ENCODE data around the gene SLC16A12. TPM values are rescaled to one million over a fixed set of nuclear protein-coding genes. Genes with fewer than 3 reads are reported as not detected.

SLC16A12 gene
- total RNA-seq, 1 donor = under 0.01 TPM

DNA sequence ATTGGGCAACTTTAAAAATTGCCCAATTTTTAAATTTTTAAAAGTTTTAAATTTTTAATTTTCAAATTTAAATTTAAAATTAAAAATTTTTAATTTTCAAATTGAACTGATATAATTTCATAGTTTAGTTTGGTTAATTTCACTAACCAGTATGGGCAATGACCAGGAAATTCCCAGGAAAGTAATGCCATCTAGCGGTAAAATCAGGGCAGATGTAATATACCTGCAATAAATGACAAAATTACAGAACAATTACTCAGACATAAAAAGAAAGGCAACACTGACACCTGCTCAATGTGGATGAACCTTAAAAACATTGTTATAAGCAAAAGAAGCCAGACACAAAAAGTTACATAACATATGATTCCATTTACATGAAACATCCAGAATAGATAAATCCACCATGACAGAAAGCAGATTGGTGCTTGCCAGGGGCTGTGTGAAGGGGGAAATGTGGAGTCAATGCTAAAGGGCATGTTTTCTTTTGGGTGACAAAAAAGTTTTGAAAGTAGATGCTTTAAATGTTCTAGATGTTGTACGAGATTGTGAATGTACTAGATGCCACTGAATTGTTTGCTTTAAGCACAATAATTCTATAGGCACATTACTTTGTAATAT is 28.6 kb upstream of the SLC16A12 start:
- Histone ChIP-seq H3K9me3 (ENCODE audit: low read depth, low read length) (no peaks in the 10 kb centered on the region), H3K27ac (ENCODE audit: low read depth, low read length) (no peak overlapping the region), H3K4me2 (ENCODE audit: insufficient read depth, low read length) (no peak overlapping the region), H3K27me3 (ENCODE audit: insufficient read depth, low read length) (no peaks in the 10 kb centered on the region), H4K20me1 (ENCODE audit: insufficient read depth, low read length) (no peaks in the 10 kb centered on the region), H3K79me2 (ENCODE audit: insufficient read depth, low read length) (no peaks in the 10 kb centered on the region), H3K4me3 (ENCODE audit: insufficient read depth, low read length) (no peak overlapping the region), H3K4me1 (ENCODE audit: insufficient read depth, low read length) (peaks cover 9% of the 10 kb centered on the region), H3K36me3 (ENCODE audit: insufficient read depth, low read length) (no peaks in the 10 kb centered on the region), H2AFZ (ENCODE audit: low read length) (no peak overlapping the region)
- TF ChIP-seq, protein P1, sequence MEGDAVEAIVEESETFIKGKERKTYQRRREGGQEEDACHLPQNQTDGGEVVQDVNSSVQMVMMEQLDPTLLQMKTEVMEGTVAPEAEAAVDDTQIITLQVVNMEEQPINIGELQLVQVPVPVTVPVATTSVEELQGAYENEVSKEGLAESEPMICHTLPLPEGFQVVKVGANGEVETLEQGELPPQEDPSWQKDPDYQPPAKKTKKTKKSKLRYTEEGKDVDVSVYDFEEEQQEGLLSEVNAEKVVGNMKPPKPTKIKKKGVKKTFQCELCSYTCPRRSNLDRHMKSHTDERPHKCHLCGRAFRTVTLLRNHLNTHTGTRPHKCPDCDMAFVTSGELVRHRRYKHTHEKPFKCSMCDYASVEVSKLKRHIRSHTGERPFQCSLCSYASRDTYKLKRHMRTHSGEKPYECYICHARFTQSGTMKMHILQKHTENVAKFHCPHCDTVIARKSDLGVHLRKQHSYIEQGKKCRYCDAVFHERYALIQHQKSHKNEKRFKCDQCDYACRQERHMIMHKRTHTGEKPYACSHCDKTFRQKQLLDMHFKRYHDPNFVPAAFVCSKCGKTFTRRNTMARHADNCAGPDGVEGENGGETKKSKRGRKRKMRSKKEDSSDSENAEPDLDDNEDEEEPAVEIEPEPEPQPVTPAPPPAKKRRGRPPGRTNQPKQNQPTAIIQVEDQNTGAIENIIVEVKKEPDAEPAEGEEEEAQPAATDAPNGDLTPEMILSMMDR (IDR thresholded peaks at IDR 0.05; ENCODE audit: extremely low read depth, low read depth, low read length) = peak; percentile 74
- no peak for DNase-seq (ENCODE audit: insufficient read length, low spot score, missing footprints)

DNA sequence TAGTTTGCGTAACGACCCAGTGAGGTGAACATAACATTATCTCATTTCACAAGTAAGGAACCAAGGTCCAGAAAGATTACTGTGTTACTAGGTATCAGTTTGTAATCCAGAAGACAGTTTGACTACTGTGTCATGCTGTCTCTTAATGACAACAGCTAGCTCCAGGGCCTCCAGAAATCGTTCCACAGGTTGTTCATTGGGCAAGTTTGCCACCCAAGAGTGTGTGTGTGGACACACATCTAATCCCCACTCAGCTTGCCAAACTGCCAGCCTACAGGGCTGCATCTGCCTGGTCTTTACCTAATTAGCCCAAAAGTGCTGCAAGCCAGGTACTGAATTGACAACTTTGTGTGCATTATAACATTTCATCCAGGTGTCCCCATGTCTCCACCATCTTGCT is 27.9 kb upstream of the SLC16A12 start:
- Histone ChIP-seq H2AFZ (ENCODE audit: low read length) (no peak overlapping the region), H3K9me3 (ENCODE audit: low read depth, low read length) (no peaks in the 10 kb centered on the region), H4K20me1 (ENCODE audit: insufficient read depth, low read length) (no peaks in the 10 kb centered on the region), H3K4me2 (ENCODE audit: insufficient read depth, low read length) (no peak overlapping the region), H3K4me3 (ENCODE audit: insufficient read depth, low read length) (no peak overlapping the region), H3K79me2 (ENCODE audit: insufficient read depth, low read length) (no peaks in the 10 kb centered on the region), H3K27me3 (ENCODE audit: insufficient read depth, low read length) (no peaks in the 10 kb centered on the region), H3K36me3 (ENCODE audit: insufficient read depth, low read length) (no peaks in the 10 kb centered on the region), H3K27ac (ENCODE audit: low read depth, low read length) (no peak overlapping the region), H3K4me1 (ENCODE audit: insufficient read depth, low read length) (peaks cover 9% of the 10 kb centered on the region)
- no peak for DNase-seq (ENCODE audit: insufficient read length, low spot score, missing footprints)
- TF ChIP-seq, protein P1 (IDR thresholded peaks at IDR 0.05; ENCODE audit: extremely low read depth, low read depth, low read length) = no peak

DNA sequence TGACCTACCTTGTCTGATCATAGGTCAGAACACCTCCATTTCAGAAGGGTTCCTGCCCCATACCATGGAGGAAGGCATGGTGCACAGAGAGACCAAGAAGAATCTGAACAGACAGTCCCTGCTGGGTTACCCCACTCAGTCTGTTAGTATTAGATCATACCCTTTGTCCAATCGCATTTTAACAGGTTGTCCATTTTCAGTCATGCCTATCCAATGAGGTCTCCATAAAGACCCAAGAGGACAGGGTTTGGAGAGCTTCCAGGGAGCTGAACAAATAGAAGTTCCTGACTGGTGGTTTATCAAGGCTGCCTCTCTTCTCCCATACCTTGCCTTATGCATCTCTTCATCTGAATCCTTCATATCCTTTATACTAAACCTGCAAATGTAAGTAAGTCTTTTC is 21.2 kb upstream of the SLC16A12 start:
- Histone ChIP-seq H3K79me2 (ENCODE audit: insufficient read depth, low read length) (no peaks in the 10 kb centered on the region), H3K4me2 (ENCODE audit: insufficient read depth, low read length) (no peak overlapping the region), H4K20me1 (ENCODE audit: insufficient read depth, low read length) (no peaks in the 10 kb centered on the region), H3K27ac (ENCODE audit: low read depth, low read length) (no peak overlapping the region), H3K27me3 (ENCODE audit: insufficient read depth, low read length) (no peaks in the 10 kb centered on the region), H3K4me1 (ENCODE audit: insufficient read depth, low read length) (peaks cover 16% of the 10 kb centered on the region), H3K4me3 (ENCODE audit: insufficient read depth, low read length) (no peak overlapping the region), H3K9me3 (ENCODE audit: low read depth, low read length) (no peaks in the 10 kb centered on the region), H2AFZ (ENCODE audit: low read length) (no peak overlapping the region), H3K36me3 (ENCODE audit: insufficient read depth, low read length) (no peaks in the 10 kb centered on the region)
- no peak for DNase-seq (ENCODE audit: insufficient read length, low spot score, missing footprints)
- TF ChIP-seq, protein P1 (IDR thresholded peaks at IDR 0.05; ENCODE audit: extremely low read depth, low read depth, low read length) = no peak

DNA sequence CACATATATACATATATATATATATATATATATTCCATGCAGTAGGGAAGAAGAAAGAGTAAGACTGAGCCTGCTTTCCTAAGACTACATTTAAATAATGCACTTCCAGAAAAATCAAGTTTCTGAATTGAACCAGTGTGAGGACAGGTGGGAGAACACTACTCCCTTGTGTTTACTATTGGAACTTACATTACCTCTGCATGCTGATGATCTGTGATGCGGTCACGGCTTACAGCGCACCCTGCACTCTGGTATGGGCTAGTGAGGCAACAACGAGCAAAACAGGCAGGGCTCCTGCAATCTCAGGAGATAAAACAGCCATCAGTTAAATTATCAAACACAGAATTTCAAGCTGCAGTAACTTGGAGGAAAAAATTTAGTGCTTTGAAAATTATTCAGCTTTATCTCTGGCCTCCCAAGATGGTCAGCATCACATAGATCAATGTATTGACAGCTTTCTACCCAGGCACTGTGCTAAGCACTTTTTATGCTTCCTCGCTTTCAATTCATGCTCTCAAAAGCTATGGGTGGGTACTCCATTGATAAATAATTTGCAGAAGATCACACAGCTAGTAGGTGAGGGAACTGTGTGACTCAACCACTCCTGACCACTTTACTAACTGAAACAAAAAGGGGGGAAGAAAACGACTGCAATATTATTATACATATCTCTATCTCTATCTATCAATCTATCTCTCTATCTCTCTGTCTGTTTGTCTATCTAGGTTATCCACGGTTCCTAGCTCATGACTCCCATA is 20.5 kb upstream of the SLC16A12 start:
- Histone ChIP-seq H3K36me3 (ENCODE audit: insufficient read depth, low read length) (no peaks in the 10 kb centered on the region), H3K27ac (ENCODE audit: low read depth, low read length) (no peak overlapping the region), H2AFZ (ENCODE audit: low read length) (no peak overlapping the region), H3K4me3 (ENCODE audit: insufficient read depth, low read length) (no peak overlapping the region), H3K79me2 (ENCODE audit: insufficient read depth, low read length) (no peaks in the 10 kb centered on the region), H3K27me3 (ENCODE audit: insufficient read depth, low read length) (no peaks in the 10 kb centered on the region), H3K9me3 (ENCODE audit: low read depth, low read length) (no peaks in the 10 kb centered on the region), H4K20me1 (ENCODE audit: insufficient read depth, low read length) (no peaks in the 10 kb centered on the region), H3K4me1 (ENCODE audit: insufficient read depth, low read length) (peaks cover 16% of the 10 kb centered on the region), H3K4me2 (ENCODE audit: insufficient read depth, low read length) (no peak overlapping the region)
- TF ChIP-seq, protein P1 (IDR thresholded peaks at IDR 0.05; ENCODE audit: extremely low read depth, low read depth, low read length) = peak; percentile 23
- DNase-seq (ENCODE audit: insufficient read length, low spot score, missing footprints) = no peak

Measured in osteoblast (primary cell).